ENCODE measurements around the gene METTL1.

GRCh38 chr12:57725851-57726150, 46.1 kb downstream of the METTL1 start:
- TF ChIP-seq POLR2A (IDR thresholded peaks at IDR 0.05; ENCODE audit: low read depth) (no peak), CTCF (IDR thresholded peaks at IDR 0.05) (no peak), POLR2AphosphoS5 (IDR thresholded peaks at IDR 0.05) (no peak)

Measured in esophagus muscularis mucosa (tissue), 3 donors.